Measurements from ENCODE around the gene GLI2. TPM values are rescaled to one million over a fixed set of nuclear protein-coding genes. Genes with fewer than 3 reads are reported as not detected.

GLI2 gene
- total RNA-seq, 1 donor from 2014 or later, result 42.9 TPM

DNA sequence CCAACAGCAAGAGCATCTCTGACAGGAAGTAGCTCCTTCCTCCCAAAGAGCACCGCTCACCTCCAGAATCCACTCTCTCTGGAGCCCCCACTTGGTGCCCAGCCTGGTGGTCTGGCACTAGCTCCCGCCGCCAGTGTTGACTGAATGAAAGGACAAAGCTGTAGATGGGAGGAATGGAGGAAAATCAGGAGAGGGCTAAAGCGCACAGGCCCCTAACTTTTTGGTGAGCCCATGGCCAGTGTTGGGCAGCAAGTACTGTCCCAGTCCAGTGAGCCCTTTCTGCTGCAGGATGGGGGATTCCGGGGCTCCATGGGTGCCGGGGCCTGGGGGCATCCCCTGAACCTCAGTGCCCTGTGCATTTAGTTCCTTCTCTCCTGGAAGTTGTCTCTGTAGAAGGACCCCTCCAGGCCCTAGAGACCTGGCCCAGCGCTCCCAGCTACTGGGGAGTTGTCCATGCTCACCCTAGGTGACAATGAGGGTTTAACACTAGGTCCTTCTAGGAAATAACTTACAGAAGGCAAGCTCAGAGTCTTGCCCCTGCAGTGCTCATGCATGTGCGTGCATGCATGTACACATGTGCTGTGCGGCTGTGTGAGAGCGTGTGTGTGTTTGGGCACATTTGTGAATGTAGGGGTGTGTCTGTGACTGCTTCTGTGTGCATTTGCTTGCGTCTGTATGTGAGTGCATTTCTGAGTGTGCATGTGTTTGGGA, 33.6 kb downstream of the GLI2 start:
- Histone ChIP-seq H3K79me2 (ENCODE audit: insufficient read depth, low read length) (peaks cover 88% of the 10 kb centered on the region), H3K4me1 (ENCODE audit: insufficient read depth, low read length) (peaks cover 61% of the 10 kb centered on the region), H3K4me3 (ENCODE audit: insufficient read depth, low read depth, low read length) (no peak overlapping the region), H3K27me3 (ENCODE audit: insufficient read depth, low read length) (no peaks in the 10 kb centered on the region), H2AFZ (ENCODE audit: low read depth, low read length) (no peak overlapping the region), H3K9ac (ENCODE audit: low read length) (no peak overlapping the region), H3K27ac (ENCODE audit: low read depth, low read length) (no peak overlapping the region), H3K36me3 (ENCODE audit: insufficient read depth, low read length) (no peaks in the 10 kb centered on the region), H4K20me1 (ENCODE audit: insufficient read depth, low read length) (peaks cover 24% of the 10 kb centered on the region), H3K9me3 (ENCODE audit: insufficient read depth, low read depth, low read length) (no peaks in the 10 kb centered on the region), H3K4me2 (ENCODE audit: low read length) (no peak overlapping the region)
- no peak overlapping the region for H3K4me3 Mint-ChIP-seq (ENCODE audit: unreplicated experiment)
- no peak for TF ChIP-seq EZH2 (IDR thresholded peaks at IDR 0.05; ENCODE audit: insufficient read depth, low read length)
- TF ChIP-seq, protein P1, sequence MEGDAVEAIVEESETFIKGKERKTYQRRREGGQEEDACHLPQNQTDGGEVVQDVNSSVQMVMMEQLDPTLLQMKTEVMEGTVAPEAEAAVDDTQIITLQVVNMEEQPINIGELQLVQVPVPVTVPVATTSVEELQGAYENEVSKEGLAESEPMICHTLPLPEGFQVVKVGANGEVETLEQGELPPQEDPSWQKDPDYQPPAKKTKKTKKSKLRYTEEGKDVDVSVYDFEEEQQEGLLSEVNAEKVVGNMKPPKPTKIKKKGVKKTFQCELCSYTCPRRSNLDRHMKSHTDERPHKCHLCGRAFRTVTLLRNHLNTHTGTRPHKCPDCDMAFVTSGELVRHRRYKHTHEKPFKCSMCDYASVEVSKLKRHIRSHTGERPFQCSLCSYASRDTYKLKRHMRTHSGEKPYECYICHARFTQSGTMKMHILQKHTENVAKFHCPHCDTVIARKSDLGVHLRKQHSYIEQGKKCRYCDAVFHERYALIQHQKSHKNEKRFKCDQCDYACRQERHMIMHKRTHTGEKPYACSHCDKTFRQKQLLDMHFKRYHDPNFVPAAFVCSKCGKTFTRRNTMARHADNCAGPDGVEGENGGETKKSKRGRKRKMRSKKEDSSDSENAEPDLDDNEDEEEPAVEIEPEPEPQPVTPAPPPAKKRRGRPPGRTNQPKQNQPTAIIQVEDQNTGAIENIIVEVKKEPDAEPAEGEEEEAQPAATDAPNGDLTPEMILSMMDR (IDR thresholded peaks at IDR 0.05; ENCODE audit: insufficient read depth, low read depth, low read length), result no peak
- H3K36me3 Mint-ChIP-seq (ENCODE audit: low read depth, unreplicated experiment), result no peaks in the 10 kb centered on the region
- peaks cover 79% of the 10 kb centered on the region for H3K4me1 Mint-ChIP-seq (ENCODE audit: low read depth, unreplicated experiment)
- no peaks in the 10 kb centered on the region for H3K27me3 Mint-ChIP-seq (ENCODE audit: low read depth, unreplicated experiment)
- no peaks in the 10 kb centered on the region for H3K9me3 Mint-ChIP-seq (ENCODE audit: unreplicated experiment)
- DNase-seq (ENCODE audit: low read depth) (no peak), FAIRE-seq (no peak)
- H3K27ac Mint-ChIP-seq (ENCODE audit: unreplicated experiment), result no peak overlapping the region

- H3K27ac Mint-ChIP-seq (ENCODE audit: unreplicated experiment), result no peak overlapping the region
- no peak for DNase-seq (ENCODE audit: low read depth)
- no peak overlapping the region for H3K4me2 ChIP-seq (ENCODE audit: low read length)
- no peak overlapping the region for H3K9ac ChIP-seq (ENCODE audit: low read length)
- H3K79me2 ChIP-seq (ENCODE audit: insufficient read depth, low read length), result peaks cover 88% of the 10 kb centered on the region
- no peaks in the 10 kb centered on the region for H3K27me3 Mint-ChIP-seq (ENCODE audit: low read depth, unreplicated experiment)
- no peaks in the 10 kb centered on the region for H3K36me3 Mint-ChIP-seq (ENCODE audit: low read depth, unreplicated experiment)
- H4K20me1 ChIP-seq (ENCODE audit: insufficient read depth, low read length), result peaks cover 29% of the 10 kb centered on the region
- no peak overlapping the region for H3K4me3 ChIP-seq (ENCODE audit: insufficient read depth, low read depth, low read length)
- H3K9me3 ChIP-seq (ENCODE audit: insufficient read depth, low read depth, low read length), result no peaks in the 10 kb centered on the region
- H3K4me1 ChIP-seq (ENCODE audit: insufficient read depth, low read length), result peaks cover 56% of the 10 kb centered on the region
- H3K36me3 ChIP-seq (ENCODE audit: insufficient read depth, low read length), result no peaks in the 10 kb centered on the region
- no peak overlapping the region for H3K27ac ChIP-seq (ENCODE audit: low read depth, low read length)
- H2AFZ ChIP-seq (ENCODE audit: low read depth, low read length), result no peak overlapping the region
- peaks cover 76% of the 10 kb centered on the region for H3K4me1 Mint-ChIP-seq (ENCODE audit: low read depth, unreplicated experiment)
- FAIRE-seq, result no peak
- no peaks in the 10 kb centered on the region for H3K27me3 ChIP-seq (ENCODE audit: insufficient read depth, low read length)
- TF ChIP-seq EZH2 (IDR thresholded peaks at IDR 0.05; ENCODE audit: insufficient read depth, low read length), result no peak
- TF ChIP-seq, protein P1 (IDR thresholded peaks at IDR 0.05; ENCODE audit: insufficient read depth, low read depth, low read length), result no peak
- no peak overlapping the region for H3K4me3 Mint-ChIP-seq (ENCODE audit: unreplicated experiment)
- H3K9me3 Mint-ChIP-seq (ENCODE audit: unreplicated experiment), result no peaks in the 10 kb centered on the region
These were observed 34.1 kb downstream of the GLI2 start for GRCh38 chr2:120769787-120770120.

- FAIRE-seq, result no peak
- Histone ChIP-seq H3K27ac (ENCODE audit: low read depth, low read length) (no peak overlapping the region), H3K27me3 (ENCODE audit: insufficient read depth, low read length) (no peaks in the 10 kb centered on the region), H4K20me1 (ENCODE audit: insufficient read depth, low read length) (peaks cover 34% of the 10 kb centered on the region), H3K4me1 (ENCODE audit: insufficient read depth, low read length) (peaks cover 52% of the 10 kb centered on the region), H3K79me2 (ENCODE audit: insufficient read depth, low read length) (peaks cover 88% of the 10 kb centered on the region), H3K36me3 (ENCODE audit: insufficient read depth, low read length) (no peaks in the 10 kb centered on the region), H3K4me2 (ENCODE audit: low read length) (peak overlapping the region; percentile 68), H3K4me3 (ENCODE audit: insufficient read depth, low read depth, low read length) (no peak overlapping the region), H2AFZ (ENCODE audit: low read depth, low read length) (no peak overlapping the region), H3K9me3 (ENCODE audit: insufficient read depth, low read depth, low read length) (no peaks in the 10 kb centered on the region), H3K9ac (ENCODE audit: low read length) (peak overlapping the region; percentile 56)
- Mint-ChIP-seq H3K27me3 (ENCODE audit: low read depth, unreplicated experiment) (no peaks in the 10 kb centered on the region), H3K4me3 (ENCODE audit: unreplicated experiment) (no peak overlapping the region), H3K36me3 (ENCODE audit: low read depth, unreplicated experiment) (no peaks in the 10 kb centered on the region), H3K4me1 (ENCODE audit: low read depth, unreplicated experiment) (peaks cover 73% of the 10 kb centered on the region), H3K27ac (ENCODE audit: unreplicated experiment) (no peak overlapping the region), H3K9me3 (ENCODE audit: unreplicated experiment) (no peaks in the 10 kb centered on the region)
- TF ChIP-seq, protein P1 (IDR thresholded peaks at IDR 0.05; ENCODE audit: insufficient read depth, low read depth, low read length), result no peak
- TF ChIP-seq EZH2 (IDR thresholded peaks at IDR 0.05; ENCODE audit: insufficient read depth, low read length), result no peak
- no peak for DNase-seq (ENCODE audit: low read depth)
These were observed 34.5 kb downstream of the GLI2 start for GRCh38 chr2:120770176-120770575.

All from astrocyte (in vitro differentiated cells and primary cell).